Lower leg skin (tissue), 3 donors: ENCODE data around the gene CUL9.

Experiments used
- CTCF ChIP-seq, 3 donors: fragments of 450-650 bp; IDR thresholded peaks; one replicate each; pipeline ENCODE4 v1.5.1; 2016; ENCODE audit warnings: antibody characterized with exemption in 3 of 3, mild to moderate bottlenecking in 3 of 3, moderate library complexity in 2 of 3
- POLR2A ChIP-seq, 2 donors: fragments of 450-650 bp; IDR thresholded peaks; one replicate each; pipeline ENCODE4 v1.6.1; 2016 to 2017; ENCODE audit warnings: antibody characterized with exemption in 2 of 2, mild to moderate bottlenecking in 1 of 2, moderate library complexity in 1 of 2

- TF ChIP-seq CTCF (IDR thresholded peaks at IDR 0.05) (no peak), POLR2A (IDR thresholded peaks at IDR 0.05) (no peak)
These were observed 49.1 kb downstream of the CUL9 start for GRCh38 chr6:43231053-43231452.
